ENCODE data around the gene TET3. TPM values are rescaled to one million over a fixed set of nuclear protein-coding genes. Genes with fewer than 3 reads are reported as not detected.

TET3 gene
- total and polyA plus RNA-seq, 9 of the 15 experiments (the other 6 are each of a cell fraction or from before 2014, with no cell fraction given): 0.35 to 16.3 (median 5.5) TPM

DNA sequence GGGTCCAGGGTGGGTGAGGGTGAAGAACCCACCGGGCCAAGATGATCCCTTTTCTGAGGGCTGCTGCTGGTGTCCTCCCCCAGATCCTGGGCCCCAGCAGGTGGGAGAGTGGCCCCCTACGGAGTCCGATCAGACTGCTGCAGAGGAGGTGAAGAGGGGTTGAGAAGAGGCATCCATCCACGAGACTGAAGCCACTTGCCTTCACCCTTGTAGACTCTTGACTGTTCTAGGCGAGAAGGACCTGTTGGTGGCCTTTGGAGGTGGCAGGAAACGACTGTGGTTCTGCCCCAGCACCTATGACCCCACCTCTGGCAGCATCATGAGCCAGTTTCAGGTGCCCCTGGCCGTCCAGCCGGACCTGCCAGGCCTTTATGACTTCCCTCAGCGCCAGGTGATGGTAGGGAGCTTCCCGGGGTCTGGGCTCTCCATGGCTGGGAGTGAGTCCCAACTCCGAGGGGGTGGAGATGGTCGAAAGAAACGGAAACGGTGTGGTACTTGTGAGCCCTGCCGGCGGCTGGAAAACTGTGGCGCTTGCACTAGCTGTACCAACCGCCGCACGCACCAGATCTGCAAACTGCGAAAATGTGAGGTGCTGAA is 1.5 kb downstream of the TET3 start:
- DNase-seq (ENCODE audit: extremely low read depth in 1 of 4, low spot score in 3 of 4) (no peak), FAIRE-seq (no peak), ATAC-seq (no peak)
- peak overlapping the region; percentile 79 for H3K4me2 ChIP-seq (ENCODE audit: insufficient read depth, low read length)
- H2AFZ ChIP-seq (ENCODE audit: low read depth, low read length): peak overlapping the region; percentile 82; the same call in 1 of the 2 replicates
- in situ Hi-C loops (cut with MboI): no loop called here
- peaks cover 6% of the 10 kb centered on the region for H3K9me1 ChIP-seq (ENCODE audit: control insufficient read depth, insufficient read depth, low read length)
- 71% methylated on average over 13 of the region's 21 CpGs for WGBS (ENCODE audit: insufficient coverage, low coverage, missing lambda C conversion rate)
- BruUV-seq (replicated peaks): no TSS peak
- intact Hi-C loops (cut with micrococcal nuclease): loop anchor here (10.0 kb wide), 1 partner anchor 161 kb away; the partner anchor contains the start of gene STAMBP
- TF ChIP-seq, protein P1, sequence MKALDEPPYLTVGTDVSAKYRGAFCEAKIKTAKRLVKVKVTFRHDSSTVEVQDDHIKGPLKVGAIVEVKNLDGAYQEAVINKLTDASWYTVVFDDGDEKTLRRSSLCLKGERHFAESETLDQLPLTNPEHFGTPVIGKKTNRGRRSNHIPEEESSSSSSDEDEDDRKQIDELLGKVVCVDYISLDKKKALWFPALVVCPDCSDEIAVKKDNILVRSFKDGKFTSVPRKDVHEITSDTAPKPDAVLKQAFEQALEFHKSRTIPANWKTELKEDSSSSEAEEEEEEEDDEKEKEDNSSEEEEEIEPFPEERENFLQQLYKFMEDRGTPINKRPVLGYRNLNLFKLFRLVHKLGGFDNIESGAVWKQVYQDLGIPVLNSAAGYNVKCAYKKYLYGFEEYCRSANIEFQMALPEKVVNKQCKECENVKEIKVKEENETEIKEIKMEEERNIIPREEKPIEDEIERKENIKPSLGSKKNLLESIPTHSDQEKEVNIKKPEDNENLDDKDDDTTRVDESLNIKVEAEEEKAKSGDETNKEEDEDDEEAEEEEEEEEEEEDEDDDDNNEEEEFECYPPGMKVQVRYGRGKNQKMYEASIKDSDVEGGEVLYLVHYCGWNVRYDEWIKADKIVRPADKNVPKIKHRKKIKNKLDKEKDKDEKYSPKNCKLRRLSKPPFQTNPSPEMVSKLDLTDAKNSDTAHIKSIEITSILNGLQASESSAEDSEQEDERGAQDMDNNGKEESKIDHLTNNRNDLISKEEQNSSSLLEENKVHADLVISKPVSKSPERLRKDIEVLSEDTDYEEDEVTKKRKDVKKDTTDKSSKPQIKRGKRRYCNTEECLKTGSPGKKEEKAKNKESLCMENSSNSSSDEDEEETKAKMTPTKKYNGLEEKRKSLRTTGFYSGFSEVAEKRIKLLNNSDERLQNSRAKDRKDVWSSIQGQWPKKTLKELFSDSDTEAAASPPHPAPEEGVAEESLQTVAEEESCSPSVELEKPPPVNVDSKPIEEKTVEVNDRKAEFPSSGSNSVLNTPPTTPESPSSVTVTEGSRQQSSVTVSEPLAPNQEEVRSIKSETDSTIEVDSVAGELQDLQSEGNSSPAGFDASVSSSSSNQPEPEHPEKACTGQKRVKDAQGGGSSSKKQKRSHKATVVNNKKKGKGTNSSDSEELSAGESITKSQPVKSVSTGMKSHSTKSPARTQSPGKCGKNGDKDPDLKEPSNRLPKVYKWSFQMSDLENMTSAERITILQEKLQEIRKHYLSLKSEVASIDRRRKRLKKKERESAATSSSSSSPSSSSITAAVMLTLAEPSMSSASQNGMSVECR (CRISPR knock-in tag; IDR thresholded peaks at IDR 0.05): 0 out of 2 replicates have a peak, but pooled peaks have one; percentile 34
- TF ChIP-seq ZBTB7A (IDR thresholded peaks at IDR 0.05; ENCODE audit: borderline replicate concordance, control insufficient read depth, low read depth, low read length): peak; percentile 33; the same call in 1 of the 2 replicates
- no peak for TF ChIP-seq KLF16 (IDR thresholded peaks at IDR 0.05)
- TF ChIP-seq EP400 (IDR thresholded peaks at IDR 0.05): peak; percentile 7; the same call in 1 of the 2 replicates
- TF ChIP-seq CREB1 (IDR thresholded peaks at IDR 0.05): no peak
- peak; percentile 39; the same call in 1 of the 2 replicates for TF ChIP-seq CREB1 (CRISPR knock-in tag; IDR thresholded peaks at IDR 0.05)
- TF ChIP-seq NRF1 (conservative IDR thresholded peaks at IDR 0.05 in 1 of 2, IDR thresholded peaks at IDR 0.05 in 1 of 2): no peak
- no peak overlapping the region; the same call in 1 of the 3 replicates for H3K27ac ChIP-seq (ENCODE audit: extremely low read depth, low read depth, low read length)
- H3K9me3 ChIP-seq (replicated peaks; ENCODE audit: control insufficient read depth, insufficient read depth, low read depth, low read length): no peaks in the 10 kb centered on the region
- H3K36me3 ChIP-seq (ENCODE audit: control insufficient read depth, insufficient read depth, low read length): peaks cover 44% of the 10 kb centered on the region
- no peaks in the 10 kb centered on the region for H3K27me3 ChIP-seq (ENCODE audit: control insufficient read depth in 2 of 2, insufficient read depth in 2 of 2, low read length in 2 of 2)
- peak overlapping the region; percentile 51; the same call in 1 of the 2 replicates for H3K4me3 ChIP-seq
- peak overlapping the region; percentile 78 to 93 for H3K9ac ChIP-seq (ENCODE audit: insufficient read depth in 1 of 2, low read depth in 2 of 2, low read length in 2 of 2)
- H3K79me2 ChIP-seq (ENCODE audit: control insufficient read depth, insufficient read depth, low read length): peaks cover 63% of the 10 kb centered on the region
- CTCF ChIA-PET (ENCODE audit: low intra/inter-chr PET ratio): interaction anchor here (0.7 to 0.8 kb wide), 2 partner anchors 156 to 306 kb away, joined by 3 read pairs; no protein-coding TSS in a partner anchor
- POLR2A ChIA-PET: interaction anchor here (0.6 to 4.9 kb wide), 6 partner anchors 11 to 213 kb away, joined by 3 to 23 read pairs (median 10); no protein-coding TSS in a partner anchor
- H3K4me1 ChIP-seq (replicated peaks in 1 of 2; ENCODE audit: control insufficient read depth in 2 of 2, insufficient read depth in 2 of 2, low read length in 2 of 2): peaks cover 57 to 60% of the 10 kb centered on the region in 2 experiments
- H4K20me1 ChIP-seq (replicated peaks; ENCODE audit: control insufficient read depth, insufficient read depth, low read length): peaks cover 24% of the 10 kb centered on the region; the same call in 1 of the 2 replicates

Measured in K562 (cell line).